Measurements from ENCODE around the gene SMTNL2.

GRCh38 chr17:4623249-4623648, 38.9 kb downstream of the SMTNL2 start:
- TF ChIP-seq CTCF (conservative IDR thresholded peaks at IDR 0.05 in 1 of 2, IDR thresholded peaks at IDR 0.05 in 1 of 2; ENCODE audit: low read depth in 1 of 2, low read length in 2 of 2) = no peak
- TF ChIP-seq EZH2 (IDR thresholded peaks at IDR 0.05; ENCODE audit: low read length, missing control alignments) = no peak
